ENCODE measurements around the gene SEPTIN10.

Gene SEPTIN10

GRCh38 chr2:109500910-109501309, 112.9 kb downstream of the SEPTIN10 start:
- in situ Hi-C loops (cut with MboI; ENCODE audit: low sequenced_read_pairs, unreplicated experiment): loop anchor here (10.0 kb wide), 1 partner anchor 376 kb away; the partner anchor contains the start of gene SH3RF3
- no peak for DNase-seq (ENCODE audit: low spot score)
- no peak for TF ChIP-seq CTCF (IDR thresholded peaks at IDR 0.05; ENCODE audit: borderline replicate concordance, control extremely low read depth, extremely low read depth, insufficient read depth, missing control alignments)

- DNase-seq (ENCODE audit: low spot score): no peak
- no peak for TF ChIP-seq CTCF (IDR thresholded peaks at IDR 0.05; ENCODE audit: borderline replicate concordance, control extremely low read depth, extremely low read depth, insufficient read depth, missing control alignments)
- in situ Hi-C loops (cut with MboI; ENCODE audit: low sequenced_read_pairs, unreplicated experiment): no loop called here
Observed at GRCh38 chr2:109499566-109499965, 114.2 kb downstream of the SEPTIN10 start.

- no peak for TF ChIP-seq CTCF (IDR thresholded peaks at IDR 0.05; ENCODE audit: borderline replicate concordance, control extremely low read depth, extremely low read depth, insufficient read depth, missing control alignments)
- DNase-seq (ENCODE audit: low spot score): no peak
- in situ Hi-C loops (cut with MboI; ENCODE audit: low sequenced_read_pairs, unreplicated experiment): no loop called here
Observed at GRCh38 chr2:109498906-109499305, 114.9 kb downstream of the SEPTIN10 start.

GRCh38 chr2:109497911-109498870, 115.6 kb downstream of the SEPTIN10 start:
- TF ChIP-seq CTCF (IDR thresholded peaks at IDR 0.05; ENCODE audit: borderline replicate concordance, control extremely low read depth, extremely low read depth, insufficient read depth, missing control alignments): no peak
- in situ Hi-C loops (cut with MboI; ENCODE audit: low sequenced_read_pairs, unreplicated experiment): no loop called here
- DNase-seq (ENCODE audit: low spot score): no peak

GRCh38 chr2:109497463-109497862, 116.3 kb downstream of the SEPTIN10 start:
- no peak for DNase-seq (ENCODE audit: low spot score)
- no peak for TF ChIP-seq CTCF (IDR thresholded peaks at IDR 0.05; ENCODE audit: borderline replicate concordance, control extremely low read depth, extremely low read depth, insufficient read depth, missing control alignments)
- in situ Hi-C loops (cut with MboI; ENCODE audit: low sequenced_read_pairs, unreplicated experiment): no loop called here

DNA sequence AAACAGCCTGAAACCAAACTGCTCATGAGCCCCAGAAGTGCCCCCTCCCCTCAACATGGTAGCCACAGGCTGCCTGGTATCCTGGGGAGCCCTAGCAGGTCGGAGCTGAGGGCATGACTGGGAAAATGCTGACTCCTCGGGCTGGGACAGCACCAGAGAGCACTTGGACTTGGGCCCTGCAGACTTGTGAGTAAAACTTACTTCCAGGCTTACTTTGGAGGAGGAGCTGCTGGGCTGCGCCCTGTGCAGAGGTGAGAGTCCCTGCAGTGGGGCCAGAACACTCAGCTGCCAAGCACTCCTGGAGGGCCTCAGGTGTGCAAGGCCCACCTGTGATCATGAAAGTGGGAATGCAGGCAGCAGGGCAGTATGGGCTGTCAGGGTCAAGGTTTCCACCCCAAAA, 119.4 kb downstream of the SEPTIN10 start:
- no peak for TF ChIP-seq CTCF (IDR thresholded peaks at IDR 0.05; ENCODE audit: borderline replicate concordance, control extremely low read depth, extremely low read depth, insufficient read depth, missing control alignments)
- in situ Hi-C loops (cut with MboI; ENCODE audit: low sequenced_read_pairs, unreplicated experiment): no loop called here
- DNase-seq (ENCODE audit: low spot score): no peak

All from GM13976 (cell line).